Mammary epithelial cell (primary cell): ENCODE results near the gene SORCS3.

Experiments used
- CTCF ChIP-seq, 2 donors: IDR thresholded peaks in 1 of 2; conservative IDR thresholded peaks in 1 of 2; 2 replicates each; pipeline ENCODE4 v1.5.1; 2011 to 2012; ENCODE audit warnings: inconsistent platforms in 2 of 2, low read length in 2 of 2, mild to moderate bottlenecking in 2 of 2, control low read depth in 1 of 2, low read depth in 1 of 2; ENCODE audit not compliant: insufficient read depth in 1 of 2; ENCODE audit errors: extremely low read depth in 1 of 2
- EZH2 ChIP-seq: IDR thresholded peaks from 2 replicates; pipeline ENCODE4 v1.6.1; 2012; ENCODE audit warnings: low read length, inconsistent platforms, borderline replicate concordance

- TF ChIP-seq CTCF (conservative IDR thresholded peaks at IDR 0.05 in 1 of 2, IDR thresholded peaks at IDR 0.05 in 1 of 2; ENCODE audit: extremely low read depth in 1 of 2, insufficient read depth in 1 of 2, low read depth in 1 of 2, low read length in 2 of 2) (no peak), EZH2 (no peak)
Observed at GRCh38 chr10:105121743-105122142, 480.7 kb downstream of the SORCS3 start.
